ENCODE data around the gene TP63. TPM values are rescaled to one million over a fixed set of nuclear protein-coding genes. Genes with fewer than 3 reads are reported as not detected.

Gene TP63
- total and polyA plus RNA-seq, 2 experiments from 2014 or later = not detected

- no peak for TF ChIP-seq ZNF462 (CRISPR knock-in tag; IDR thresholded peaks at IDR 0.05)
- no peak for TF ChIP-seq STAT1 (IDR thresholded peaks at IDR 0.05; ENCODE audit: unreplicated experiment)
- TF ChIP-seq EZH2 (IDR thresholded peaks at IDR 0.05; ENCODE audit: low read depth, unreplicated experiment) = no peak
- no peak for TF ChIP-seq CREB1 (CRISPR knock-in tag; IDR thresholded peaks at IDR 0.05; ENCODE audit: low read depth)
- TF ChIP-seq EZH2phosphoT487 (IDR thresholded peaks at IDR 0.05; ENCODE audit: unreplicated experiment) = no peak
- TF ChIP-seq POLR2AphosphoS5 (IDR thresholded peaks at IDR 0.05; ENCODE audit: low read depth) = no peak
Measured at GRCh38 chr3:189698811-189699210, 67.6 kb downstream of the TP63 start (continued).

- no peaks in the 10 kb centered on the region for H3K36me3 Mint-ChIP-seq (ENCODE audit: low read depth)
- no peaks in the 10 kb centered on the region for H3K36me3 ChIP-seq (ENCODE audit: insufficient read depth)
- no peaks in the 10 kb centered on the region for H3K9me2 ChIP-seq (ENCODE audit: insufficient read depth)
- H3K79me2 ChIP-seq (replicated peaks; ENCODE audit: insufficient read depth) = no peaks in the 10 kb centered on the region
- H3K9me3 Mint-ChIP-seq = no peaks in the 10 kb centered on the region
- no peak overlapping the region for H3K27ac Mint-ChIP-seq
- no peaks in the 10 kb centered on the region for H3K4me1 Mint-ChIP-seq
- H3K27me3 ChIP-seq (ENCODE audit: insufficient read depth) = no peaks in the 10 kb centered on the region
- no peak overlapping the region for H2AFZ ChIP-seq
- H3K27me3 Mint-ChIP-seq (ENCODE audit: insufficient read depth, low read depth, poor library complexity) = peaks cover 3% of the 10 kb centered on the region
- H3K4me3 Mint-ChIP-seq = no peak overlapping the region
- DNase-seq (ENCODE audit: low spot score) (no peak), ATAC-seq (no peak)
- H3K4me2 ChIP-seq = no peak overlapping the region
- no peaks in the 10 kb centered on the region for H3K4me1 ChIP-seq (ENCODE audit: insufficient read depth)
- no peaks in the 10 kb centered on the region for H4K20me1 ChIP-seq (replicated peaks; ENCODE audit: insufficient read depth)
- no peak overlapping the region for H3K4me3 ChIP-seq
- no peaks in the 10 kb centered on the region for H3F3A ChIP-seq (replicated peaks; ENCODE audit: low read depth)
- no peak overlapping the region for H3K27ac ChIP-seq (ENCODE audit: low read depth)
- TF ChIP-seq STAT1 (IDR thresholded peaks at IDR 0.05; ENCODE audit: unreplicated experiment) (no peak), EZH2phosphoT487 (IDR thresholded peaks at IDR 0.05; ENCODE audit: unreplicated experiment) (no peak), CREB1 (CRISPR knock-in tag; IDR thresholded peaks at IDR 0.05; ENCODE audit: low read depth) (no peak), REST (IDR thresholded peaks at IDR 0.05; ENCODE audit: unreplicated experiment) (no peak), NANOG (IDR thresholded peaks at IDR 0.05; ENCODE audit: borderline replicate concordance) (no peak), JUNB (IDR thresholded peaks at IDR 0.05; ENCODE audit: unreplicated experiment) (no peak), ZNF114 (CRISPR knock-in tag; IDR thresholded peaks at IDR 0.05) (no peak), ETS1 (IDR thresholded peaks at IDR 0.05) (no peak)
Measured at GRCh38 chr3:189699885-189700284, 68.7 kb downstream of the TP63 start.

Data from GM23338 (cell line).